ENCODE results near the gene TAMM41.
"Not testable (repeated sequence)": the region's sequence is repeated elsewhere in the genome, so short reads cannot be mapped to it uniquely, and the experiment has no call there.

The TAMM41 gene

GRCh38 chr3:11846281-11847266 is at the start of gene TAMM41:
Gene TAMM41, minus strand, starts transcription at chr3:11846885. Its CDS starts 249 bp downstream, at chr3:11846636.
- DNase-seq = peak; percentile 91 to 93

GRCh38 chr3:11878837-11879236 is 32.2 kb upstream of the TAMM41 start:
- DNase-seq = no peak

- DNase-seq = not testable (repeated sequence)
These were observed 28.0 kb upstream of the TAMM41 start for GRCh38 chr3:11874707-11875106.

GRCh38 chr3:11863739-11864138 is 17.1 kb upstream of the TAMM41 start:
- DNase-seq = not testable (repeated sequence)

- DNase-seq = not testable (repeated sequence)
These were observed 15.9 kb upstream of the TAMM41 start for GRCh38 chr3:11862584-11862983.

- DNase-seq = not testable (repeated sequence)
These were observed 15.5 kb upstream of the TAMM41 start for GRCh38 chr3:11862145-11862544.

- DNase-seq = not testable (repeated sequence)
These were observed 13.5 kb upstream of the TAMM41 start for GRCh38 chr3:11860213-11860612.

GRCh38 chr3:11853450-11853849 is 6.8 kb upstream of the TAMM41 start:
- no peak for DNase-seq

- DNase-seq = no peak
These were observed 3.3 kb upstream of the TAMM41 start for GRCh38 chr3:11850003-11850402.

GRCh38 chr3:11847607-11848006 is 922 bp upstream of the TAMM41 start:
- DNase-seq = peak; percentile 31 to 34

- peak; percentile 21 to 33 for DNase-seq
These were observed 1.0 kb downstream of the TAMM41 start for GRCh38 chr3:11845651-11846050.

- DNase-seq = no peak
These were observed 1.8 kb downstream of the TAMM41 start for GRCh38 chr3:11844891-11845290.

GRCh38 chr3:11835028-11835639 is 11.6 kb downstream of the TAMM41 start:
- DNase-seq = no peak

GRCh38 chr3:11832981-11833905 is 13.4 kb downstream of the TAMM41 start:
- no peak for DNase-seq

GRCh38 chr3:11829416-11829815 is 17.3 kb downstream of the TAMM41 start:
- no peak for DNase-seq

GRCh38 chr3:11826628-11827265 is 19.9 kb downstream of the TAMM41 start:
- no peak for DNase-seq

GRCh38 chr3:11825301-11825700 is 21.4 kb downstream of the TAMM41 start:
- DNase-seq = no peak

GRCh38 chr3:11820531-11821041 is 26.1 kb downstream of the TAMM41 start:
- DNase-seq = peak; percentile 37 to 54

- DNase-seq = no peak
These were observed 27.5 kb downstream of the TAMM41 start for GRCh38 chr3:11819146-11819689.

GRCh38 chr3:11818033-11818432 is 28.7 kb downstream of the TAMM41 start:
- DNase-seq = no peak

GRCh38 chr3:11815111-11815510 is 31.6 kb downstream of the TAMM41 start:
- no peak for DNase-seq

GRCh38 chr3:11814663-11815062 is 32.0 kb downstream of the TAMM41 start:
- no peak for DNase-seq

All from activated T-cell treated with anti-CD3 and anti-CD28 coated beads, Interleukin-2, amount 50 U/mL, for 48 hours (primary cell).